Liver (tissue), 3 donors: ENCODE measurements around the gene YWHAE.

ENCODE experiments used
- CTCF ChIP-seq: fragments of 150-350 bp; IDR thresholded peaks from 2 replicates; pipeline ENCODE4 v1.5.1; 2017; ENCODE audit warnings: improper control_type of control experiment, low read depth, low read length; ENCODE audit not compliant: missing input control
- EGR1 ChIP-seq, 2 donors: IDR thresholded peaks; 2 replicates each; pipeline ENCODE4 v1.6.1; 2016 to 2018; ENCODE audit warnings: antibody characterized with exemption in 2 of 2, low read depth in 2 of 2
- SP1 ChIP-seq: IDR thresholded peaks from 2 replicates; pipeline ENCODE4 v1.6.1; 2018; ENCODE audit warnings: antibody characterized with exemption, mild to moderate bottlenecking
- donor health status: healthy.
- donor health status: healthy.

GRCh38 chr17:1331708-1332107 is 68.3 kb downstream of the YWHAE start:
- TF ChIP-seq EGR1 (IDR thresholded peaks at IDR 0.05; ENCODE audit: low read depth in 2 of 2): no peak
- no peak for TF ChIP-seq CTCF
- TF ChIP-seq SP1: no peak
